Stimulated activated CD4-positive, alpha-beta T cell treated with anti-CD3 and anti-CD28 coated beads, Interleukin-12 subunit alpha, Interleukin-12 subunit beta, amount 100 ng/mL, for 48 hours (primary cell): ENCODE results near the gene POLR2H.

ENCODE experiments used
- DNase-seq, 3 donors: peaks; one replicate each; pipeline ENCODE4 v3.0.0-alpha.2; 2020; ENCODE audit warnings: low read depth in 2 of 3, low spot score in 1 of 3

The POLR2H gene

GRCh38 chr3:184361532-184361931 lies at the start of gene POLR2H, which contains the start of gene CLCN2:
Gene POLR2H (plus strand): TSS chr3:184361710. CDS start chr3:184363493, 1,783 bp downstream.
Gene CLCN2 (minus strand): TSS chr3:184361605. CDS start chr3:184361479, 126 bp downstream.
- DNase-seq: peak in 2 of 3 donors; percentile 17 to 35

GRCh38 chr3:184314363-184314699 lies 47.2 kb upstream of the POLR2H start, which contains the start of gene EIF4G1:
Gene EIF4G1 (plus strand): TSS chr3:184314606. CDS start chr3:184315797, 1,191 bp downstream.
- peak; percentile 84 to 93 (median 91) for DNase-seq

DNA sequence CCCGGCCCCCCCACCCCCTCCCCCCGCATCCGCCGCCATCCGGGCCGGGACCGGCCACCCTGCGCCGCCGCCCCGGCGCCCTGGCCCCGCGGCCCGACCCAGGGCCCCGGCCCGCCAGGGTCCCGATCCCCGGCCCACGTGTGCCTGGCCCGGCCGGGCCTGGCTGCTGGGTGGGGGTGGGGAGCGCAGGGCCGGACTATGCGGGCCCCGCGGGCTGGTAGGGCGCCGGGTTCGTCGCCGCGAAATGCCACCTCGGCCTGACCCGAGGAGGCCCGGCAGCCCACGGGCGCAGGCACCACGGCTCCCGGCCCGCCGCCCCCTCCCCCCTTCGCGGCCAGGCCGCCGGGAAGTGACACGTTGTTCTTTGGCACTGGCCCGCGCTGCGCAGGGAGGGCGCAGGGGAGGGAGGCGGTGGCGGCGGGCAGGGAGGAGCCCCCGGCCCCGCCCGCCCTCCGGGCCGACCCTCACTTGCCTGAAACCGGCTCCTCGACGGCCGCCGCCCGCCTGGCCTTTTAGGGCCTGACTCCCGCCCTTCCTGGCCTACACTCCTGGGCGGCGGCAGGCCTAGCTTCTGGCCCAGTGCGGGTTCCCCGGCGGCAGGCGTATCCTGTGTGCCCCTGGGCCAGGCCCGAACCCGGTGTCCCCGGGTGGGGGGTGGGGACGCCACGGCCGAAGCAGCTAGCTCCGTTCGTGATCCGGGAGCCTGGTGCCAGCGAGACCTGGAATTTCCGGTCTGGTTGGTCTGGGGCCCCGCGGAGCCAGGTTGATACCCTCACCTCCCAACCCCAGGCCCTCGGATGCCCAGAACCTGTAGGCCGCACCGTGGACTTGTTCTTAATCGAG lies 46.6 kb upstream of the POLR2H start:
- DNase-seq: no peak

- DNase-seq: no peak
These were observed 46.0 kb upstream of the POLR2H start for GRCh38 chr3:184315543-184315867.

GRCh38 chr3:184315871-184316661 lies 45.4 kb upstream of the POLR2H start:
- no peak for DNase-seq

GRCh38 chr3:184316792-184317191 lies 44.7 kb upstream of the POLR2H start:
- DNase-seq: no peak

DNA sequence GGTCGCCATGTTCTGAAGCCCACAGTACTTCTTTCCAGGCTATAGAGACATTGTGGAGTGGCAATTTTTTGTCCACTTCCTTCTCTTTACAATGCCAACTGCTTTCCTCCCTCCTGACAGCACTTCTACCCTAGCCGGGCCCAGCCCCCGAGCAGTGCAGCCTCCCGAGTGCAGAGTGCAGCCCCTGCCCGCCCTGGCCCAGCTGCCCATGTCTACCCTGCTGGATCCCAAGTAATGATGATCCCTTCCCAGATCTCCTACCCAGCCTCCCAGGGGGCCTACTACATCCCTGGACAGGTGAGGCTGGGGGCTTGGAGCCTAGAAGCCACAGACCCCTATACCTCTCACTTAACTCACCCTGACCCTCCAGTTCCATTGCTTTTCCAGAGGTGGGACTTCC lies 44.3 kb upstream of the POLR2H start:
- DNase-seq: no peak

DNA sequence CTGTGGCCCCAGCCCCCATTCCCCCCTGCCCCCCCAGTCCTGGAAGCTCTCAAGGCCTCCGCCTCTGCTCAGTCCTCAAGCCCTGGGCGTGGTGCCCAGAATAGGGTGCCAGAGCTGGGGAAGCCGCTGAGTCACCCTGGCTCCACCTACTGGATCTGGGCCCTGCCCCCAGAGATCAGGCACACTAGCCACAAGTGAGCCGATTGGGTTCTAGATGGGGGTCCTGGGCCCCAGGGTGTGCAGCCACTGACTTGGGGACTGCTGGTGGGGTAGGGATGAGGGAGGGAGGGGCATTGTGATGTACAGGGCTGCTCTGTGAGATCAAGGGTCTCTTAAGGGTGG lies 41.4 kb upstream of the POLR2H start:
- no peak for DNase-seq

GRCh38 chr3:184321666-184322065 lies 39.8 kb upstream of the POLR2H start:
- no peak for DNase-seq

- DNase-seq: no peak
These were observed 38.6 kb upstream of the POLR2H start for GRCh38 chr3:184322731-184323487.

- DNase-seq: no peak
These were observed 37.8 kb upstream of the POLR2H start for GRCh38 chr3:184323696-184324095.

GRCh38 chr3:184325269-184325668 lies 36.2 kb upstream of the POLR2H start:
- no peak for DNase-seq

- peak in 1 of 3 donors; percentile 34 for DNase-seq
These were observed 35.7 kb upstream of the POLR2H start for GRCh38 chr3:184325715-184326369.

- no peak for DNase-seq
These were observed 34.3 kb upstream of the POLR2H start for GRCh38 chr3:184327171-184327570.

DNA sequence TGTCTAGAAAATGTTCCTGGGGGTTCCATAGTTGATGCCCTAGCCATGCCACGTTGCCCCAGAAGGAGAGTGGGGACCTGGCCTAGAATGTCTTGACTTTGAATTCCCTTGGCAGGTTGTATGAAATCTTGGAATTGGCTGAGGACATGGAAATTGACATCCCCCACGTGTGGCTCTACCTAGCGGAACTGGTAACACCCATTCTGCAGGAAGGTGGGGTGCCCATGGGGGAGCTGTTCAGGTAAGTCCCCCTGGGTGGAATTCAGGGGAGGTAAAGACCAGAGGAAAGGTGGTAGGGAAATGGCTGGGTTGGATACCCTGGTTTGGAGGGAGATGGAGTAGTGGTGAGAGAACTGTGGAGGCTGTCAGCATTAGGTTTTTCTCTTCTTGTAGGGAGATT lies 33.0 kb upstream of the POLR2H start:
- no peak for DNase-seq

GRCh38 chr3:184332370-184333090 lies 29.0 kb upstream of the POLR2H start:
- no peak for DNase-seq

DNA sequence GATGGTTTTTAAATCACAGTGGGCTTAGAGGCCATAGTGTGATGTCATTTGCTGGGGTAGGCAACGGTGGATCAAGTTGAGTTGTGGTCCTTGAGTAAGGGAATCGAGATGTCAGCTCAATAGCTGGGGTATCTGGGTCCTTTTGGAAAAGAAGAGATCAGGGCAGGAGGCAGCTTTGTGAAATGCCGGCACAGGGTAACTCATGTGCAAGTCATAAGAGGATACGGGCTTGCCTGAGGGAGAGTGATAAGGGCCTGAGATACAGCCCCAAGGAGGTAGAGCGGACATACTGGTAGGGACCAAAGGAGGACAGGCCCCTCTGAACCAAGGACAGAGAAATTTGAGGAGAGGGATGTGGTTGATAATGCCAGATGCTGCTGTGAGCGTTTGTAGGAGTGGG lies 28.3 kb upstream of the POLR2H start:
- no peak for DNase-seq

DNA sequence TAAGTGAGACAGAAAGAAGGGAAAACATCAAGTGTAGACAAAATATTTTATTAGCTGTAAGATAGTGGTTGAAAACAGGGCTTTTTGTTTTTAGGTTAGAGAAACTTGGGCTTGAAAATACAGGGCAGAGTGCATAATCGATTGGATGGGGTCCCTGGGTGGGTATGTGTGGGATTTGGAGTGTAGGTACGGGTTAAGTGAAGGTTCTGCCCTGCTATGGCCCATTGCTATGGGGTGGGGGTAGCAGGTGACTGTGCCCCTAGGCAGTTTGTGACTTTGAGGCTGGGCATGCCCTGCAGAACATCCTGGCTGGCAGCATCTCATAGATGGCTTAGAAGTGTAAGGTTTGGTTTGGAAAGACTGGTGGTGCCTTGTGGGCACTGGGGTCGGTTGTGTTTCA lies 27.8 kb upstream of the POLR2H start:
- DNase-seq: no peak

- no peak for DNase-seq
These were observed 26.9 kb upstream of the POLR2H start for GRCh38 chr3:184334470-184335158.

DNA sequence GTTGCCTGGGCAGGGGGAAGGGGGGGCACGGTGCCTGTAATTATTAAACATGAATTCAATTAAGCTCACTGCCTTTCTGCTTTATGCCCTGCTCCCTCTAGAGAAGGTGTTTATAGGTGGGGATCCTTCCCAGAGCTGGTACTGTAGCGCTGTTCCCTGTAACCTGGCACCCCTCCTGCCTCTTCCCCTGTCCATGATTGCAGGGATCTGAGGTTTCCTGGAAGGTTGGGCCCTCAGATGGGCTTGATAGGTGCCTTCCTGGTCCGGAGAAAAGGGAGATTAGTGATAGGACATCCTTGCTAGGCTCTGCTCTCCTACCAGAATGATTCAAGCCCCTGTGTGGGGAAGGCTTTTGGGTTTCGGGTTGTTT lies 26.2 kb upstream of the POLR2H start:
- DNase-seq: no peak
